ENCODE data around the gene ARNT2. TPM values are rescaled to one million over a fixed set of nuclear protein-coding genes. Genes with fewer than 3 reads are reported as not detected.

Gene ARNT2
- total RNA-seq, 8 experiments from 2014 or later = 2.4 to 64.2 (median 23.9) TPM

- 54 to 100% (median 77%) methylated on average over 1 to 4 of the region's 4 CpGs for WGBS, 10 experiments
- H3K27ac ChIP-seq = no peak overlapping the region
- in situ Hi-C loops (cut with MboI; ENCODE audit: low pct_unique_long_range_greater_than_20kb in 2 of 9, low sequenced_read_pairs in 9 of 9, unreplicated experiment in 9 of 9) = no loop called here
- no peak for ATAC-seq (replicated peaks in 6 of 8)
- H3K4me1 ChIP-seq (replicated peaks in 1 of 2) = peaks cover 4 to 5% of the 10 kb centered on the region in 2 donors
- H3K4me3 ChIP-seq = no peak overlapping the region
Measured at GRCh38 chr15:80416702-80417101, 12.5 kb downstream of the ARNT2 start.

GRCh38 chr15:80418892-80419537 is 14.8 kb downstream of the ARNT2 start:
- WGBS, 10 experiments = 0 to 100% (median 40%) methylated on average over 1 to 8 of the region's 10 CpGs; no CpG with 5 or more reads in 1 of the 10 experiments
- ATAC-seq (replicated peaks in 6 of 8) = peak in 3 of 8 experiments; percentile 64 to 71 (median 65)
- no peak overlapping the region for H3K4me3 ChIP-seq
- no peak overlapping the region for H3K27ac ChIP-seq
- H3K4me1 ChIP-seq (replicated peaks in 1 of 2) = peaks cover 4 to 5% of the 10 kb centered on the region in 2 donors
- in situ Hi-C loops (cut with MboI; ENCODE audit: low pct_unique_long_range_greater_than_20kb in 2 of 9, low sequenced_read_pairs in 9 of 9, unreplicated experiment in 9 of 9) = no loop called here

GRCh38 chr15:80419546-80419945 is 15.4 kb downstream of the ARNT2 start:
- no peak for ATAC-seq (replicated peaks in 6 of 8)
- no peak overlapping the region for H3K4me3 ChIP-seq
- WGBS, 10 experiments = 0 to 100% (median 90%) methylated on average over 1 to 4 of the region's 5 CpGs; no CpG with 5 or more reads in 2 of the 10 experiments
- peaks cover 3 to 4% of the 10 kb centered on the region in 2 donors for H3K4me1 ChIP-seq (replicated peaks in 1 of 2)
- in situ Hi-C loops (cut with MboI; ENCODE audit: low pct_unique_long_range_greater_than_20kb in 2 of 9, low sequenced_read_pairs in 9 of 9, unreplicated experiment in 9 of 9) = no loop called here
- no peak overlapping the region for H3K27ac ChIP-seq

GRCh38 chr15:80420658-80421057 is 16.5 kb downstream of the ARNT2 start:
- in situ Hi-C loops (cut with MboI; ENCODE audit: low pct_unique_long_range_greater_than_20kb in 2 of 9, low sequenced_read_pairs in 9 of 9, unreplicated experiment in 9 of 9) = no loop called here
- no peak for ATAC-seq (replicated peaks in 6 of 8)
- H3K4me1 ChIP-seq (replicated peaks in 1 of 2) = no peaks in the 10 kb centered on the region
- no peak overlapping the region for H3K27ac ChIP-seq
- WGBS, 10 experiments = 0 to 85% (median 50%) methylated on average over 1 to 2 of the region's 2 CpGs; no CpG with 5 or more reads in 2 of the 10 experiments
- H3K4me3 ChIP-seq = no peak overlapping the region

- Histone ChIP-seq H3K4me3 (no peak overlapping the region), H3K27ac (no peak overlapping the region), H3K4me1 (replicated peaks in 1 of 2) (no peaks in the 10 kb centered on the region)
- WGBS, 10 experiments = 80 to 100% (median 100%) methylated on average over 1 to 4 of the region's 4 CpGs; no CpG with 5 or more reads in 3 of the 10 experiments
- ATAC-seq (replicated peaks in 6 of 8) = no peak
- in situ Hi-C loops (cut with MboI; ENCODE audit: low pct_unique_long_range_greater_than_20kb in 2 of 9, low sequenced_read_pairs in 9 of 9, unreplicated experiment in 9 of 9) = no loop called here
Measured at GRCh38 chr15:80423215-80423614, 19.0 kb downstream of the ARNT2 start.

GRCh38 chr15:80424381-80424780 is 20.2 kb downstream of the ARNT2 start:
- no peak for ATAC-seq (replicated peaks in 6 of 8)
- no peaks in the 10 kb centered on the region for H3K4me1 ChIP-seq (replicated peaks in 1 of 2)
- no peak overlapping the region for H3K4me3 ChIP-seq
- in situ Hi-C loops (cut with MboI; ENCODE audit: low pct_unique_long_range_greater_than_20kb in 2 of 9, low sequenced_read_pairs in 9 of 9, unreplicated experiment in 9 of 9) = no loop called here
- H3K27ac ChIP-seq = no peak overlapping the region
- 75 to 100% (median 86%) methylated on average over 1 to 2 of the region's 2 CpGs; no CpG with 5 or more reads in 4 of the 10 experiments for WGBS, 10 experiments

GRCh38 chr15:80426316-80426715 is 22.1 kb downstream of the ARNT2 start:
- WGBS, 10 experiments = 80 to 100% (median 94%) methylated on average over 1 to 3 of the region's 3 CpGs; no CpG with 5 or more reads in 3 of the 10 experiments
- no peak overlapping the region for H3K4me3 ChIP-seq
- in situ Hi-C loops (cut with MboI; ENCODE audit: low pct_unique_long_range_greater_than_20kb in 2 of 9, low sequenced_read_pairs in 9 of 9, unreplicated experiment in 9 of 9) = no loop called here
- H3K4me1 ChIP-seq (replicated peaks in 1 of 2) = no peaks in the 10 kb centered on the region
- no peak overlapping the region for H3K27ac ChIP-seq
- ATAC-seq (replicated peaks in 6 of 8) = no peak

- 50 to 100% (median 100%) methylated on average over 1 to 4 of the region's 5 CpGs for WGBS, 10 experiments
- Histone ChIP-seq H3K4me3 (no peak overlapping the region), H3K27ac (no peak overlapping the region), H3K4me1 (replicated peaks in 1 of 2) (peaks cover 0 to under 1% of the 10 kb centered on the region in 2 donors)
- ATAC-seq (replicated peaks in 6 of 8) = no peak
- in situ Hi-C loops (cut with MboI; ENCODE audit: low pct_unique_long_range_greater_than_20kb in 2 of 9, low sequenced_read_pairs in 9 of 9, unreplicated experiment in 9 of 9) = no loop called here
Measured at GRCh38 chr15:80429964-80430363, 25.8 kb downstream of the ARNT2 start.

GRCh38 chr15:80431635-80432344 is 27.6 kb downstream of the ARNT2 start:
- ATAC-seq (replicated peaks in 6 of 8) = peak in 2 of 8 experiments; percentile 13 to 55
- Histone ChIP-seq H3K27ac (no peak overlapping the region), H3K4me3 (no peak overlapping the region), H3K4me1 (replicated peaks in 1 of 2) (peaks cover 0 to 3% of the 10 kb centered on the region in 2 donors)
- WGBS, 10 experiments = 0 to 100% (median 89%) methylated on average over 1 to 9 of the region's 11 CpGs; no CpG with 5 or more reads in 3 of the 10 experiments
- in situ Hi-C loops (cut with MboI; ENCODE audit: low pct_unique_long_range_greater_than_20kb in 2 of 9, low sequenced_read_pairs in 9 of 9, unreplicated experiment in 9 of 9) = no loop called here

GRCh38 chr15:80432345-80432702 is 28.1 kb downstream of the ARNT2 start:
- H3K4me3 ChIP-seq = no peak overlapping the region
- WGBS, 10 experiments = 21 to 100% (median 94%) methylated on average over 1 to 2 of the region's 2 CpGs; no CpG with 5 or more reads in 3 of the 10 experiments
- peaks cover 2 to 5% of the 10 kb centered on the region in 2 donors for H3K4me1 ChIP-seq (replicated peaks in 1 of 2)
- in situ Hi-C loops (cut with MboI; ENCODE audit: low pct_unique_long_range_greater_than_20kb in 2 of 9, low sequenced_read_pairs in 9 of 9, unreplicated experiment in 9 of 9) = no loop called here
- H3K27ac ChIP-seq = no peak overlapping the region
- peak in 2 of 8 experiments; percentile 16 to 91 for ATAC-seq (replicated peaks in 6 of 8)

- no peak overlapping the region for H3K27ac ChIP-seq
- WGBS, 10 experiments = 90 to 100% (median 94%) methylated on average over 2 to 5 of the region's 5 CpGs; no CpG with 5 or more reads in 2 of the 10 experiments
- no peak overlapping the region for H3K4me3 ChIP-seq
- no peak for ATAC-seq (replicated peaks in 6 of 8)
- in situ Hi-C loops (cut with MboI; ENCODE audit: low pct_unique_long_range_greater_than_20kb in 2 of 9, low sequenced_read_pairs in 9 of 9, unreplicated experiment in 9 of 9) = no loop called here
- peaks cover 7 to 10% of the 10 kb centered on the region in 2 donors for H3K4me1 ChIP-seq (replicated peaks in 1 of 2)
Measured at GRCh38 chr15:80433836-80434235, 29.7 kb downstream of the ARNT2 start.

- in situ Hi-C loops (cut with MboI; ENCODE audit: low pct_unique_long_range_greater_than_20kb in 2 of 9, low sequenced_read_pairs in 9 of 9, unreplicated experiment in 9 of 9) = no loop called here
- WGBS, 10 experiments = 68 to 100% (median 93%) methylated on average over 1 to 6 of the region's 13 CpGs; no CpG with 5 or more reads in 4 of the 10 experiments
- no peak overlapping the region for H3K27ac ChIP-seq
- H3K4me3 ChIP-seq = no peak overlapping the region
- peaks cover 7 to 10% of the 10 kb centered on the region in 2 donors for H3K4me1 ChIP-seq (replicated peaks in 1 of 2)
- ATAC-seq (replicated peaks in 6 of 8) = peak in 2 of 8 experiments; percentile 22 to 62
Measured at GRCh38 chr15:80434926-80435720, 30.9 kb downstream of the ARNT2 start.

Data from motor neuron (in vitro differentiated cells).